Activated T-helper 1 cell treated with anti-CD3 and anti-CD28 coated beads, Interleukin-12 subunit alpha, Interleukin-12 subunit beta, Interleukin-2, Interleukin-4 antibody, amounts not matched to agents 30 ng/mL and 10 ng/mL and 1 ng/mL, durations not matched to agents 14 hours and 24 hours and 36 hours (primary cell): ENCODE measurements around the gene TNFRSF25. TPM values are rescaled to one million over a fixed set of nuclear protein-coding genes. Genes with fewer than 3 reads are reported as not detected.

Experiments used
- DNase-seq: peaks from one replicate; pipeline ENCODE4 v3.0.0; 2021; ENCODE audit warnings: low spot score
- H3K27ac Mint-ChIP-seq: one replicate; pipeline ENCODE4 v1.8.0; 2021; ENCODE audit warnings: mild to moderate bottlenecking, mixed read lengths
- H3K27me3 Mint-ChIP-seq: one replicate; pipeline ENCODE4 v1.8.0; 2022; ENCODE audit warnings: mild to moderate bottlenecking, moderate library complexity, mixed read lengths; ENCODE audit not compliant: insufficient read depth
- H3K36me3 Mint-ChIP-seq: one replicate; pipeline ENCODE4 v1.8.0; 2021; ENCODE audit warnings: low read depth, mixed read lengths
- H3K4me1 Mint-ChIP-seq: one replicate; pipeline ENCODE4 v1.8.0; 2021; ENCODE audit warnings: low read depth, mixed read lengths
- H3K4me3 Mint-ChIP-seq: one replicate; pipeline ENCODE4 v1.8.0; 2021; ENCODE audit warnings: mild to moderate bottlenecking, moderate library complexity, mixed read lengths
- H3K9me3 Mint-ChIP-seq: one replicate; pipeline ENCODE4 v1.8.0; 2021; ENCODE audit warnings: mixed read lengths
- intact Hi-C: fragments of 100-400 bp; cut with micrococcal nuclease; formaldehyde crosslinking; loops from one replicate; pipeline ENCODE4 v1.15.1; 2024
- total RNA-seq: library from RNA; stranded (reverse); gene quantifications from 2 replicates; pipeline ENCODE4 v1.2.3, GENCODE V29; 2022

Gene TNFRSF25
- total RNA-seq, 1 donor from 2014 or later = 151 TPM

DNA sequence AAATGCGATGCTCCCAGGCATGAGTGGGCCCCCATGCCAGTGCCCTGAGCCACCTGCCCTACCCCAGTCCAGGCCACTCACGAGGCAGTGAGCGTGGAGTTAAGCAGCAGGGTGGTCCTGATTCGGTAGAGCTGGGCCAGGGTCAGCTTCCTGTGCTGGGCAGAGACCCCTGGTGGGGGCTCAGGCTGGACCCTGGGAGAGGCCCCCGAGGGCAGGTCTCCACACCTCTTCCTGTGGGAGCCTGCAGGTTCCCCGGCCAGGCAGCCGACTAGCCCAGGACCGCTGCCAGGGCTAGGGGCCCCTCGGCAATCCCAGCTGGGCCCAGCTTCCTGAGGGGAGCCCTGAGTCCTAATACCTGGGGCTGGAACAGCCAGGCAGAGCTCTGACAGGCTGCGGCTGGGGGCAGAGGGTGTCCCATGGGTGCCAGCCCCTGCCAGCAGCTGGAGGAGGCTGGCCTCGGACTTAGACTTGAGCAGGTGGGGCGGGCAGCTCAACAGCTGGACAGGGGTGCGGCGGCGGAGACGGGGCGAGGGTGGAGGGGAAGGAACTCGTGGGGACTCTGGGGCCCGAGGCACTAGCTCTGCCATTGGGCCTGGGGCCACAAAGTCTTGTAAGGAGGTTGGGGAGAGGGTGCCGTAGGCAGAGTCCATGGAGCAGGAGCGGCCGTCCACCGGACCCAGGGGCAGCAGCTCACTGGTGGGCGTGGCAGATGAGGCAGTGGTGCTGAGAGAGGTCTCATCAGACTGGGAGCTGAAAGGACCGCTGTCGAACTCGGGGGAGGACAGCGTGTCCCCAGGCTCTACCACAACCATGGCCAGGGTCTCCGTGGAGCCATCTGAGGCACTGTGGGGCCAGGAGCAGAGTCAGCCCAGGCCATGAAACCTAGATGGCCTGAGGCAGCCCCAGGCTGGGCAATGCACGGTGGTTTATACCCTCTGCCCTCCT is 2.0 kb upstream of the TNFRSF25 start:
- H3K27ac Mint-ChIP-seq = no peak overlapping the region
- no peaks in the 10 kb centered on the region for H3K9me3 Mint-ChIP-seq
- peaks cover 12% of the 10 kb centered on the region for H3K36me3 Mint-ChIP-seq
- intact Hi-C loops = loop anchor here (5.0 kb wide), 1 partner anchor 441 kb away; no protein-coding TSS in a partner anchor
- DNase-seq = no peak
- H3K27me3 Mint-ChIP-seq = no peaks in the 10 kb centered on the region
- peak overlapping the region; percentile 15 for H3K4me3 Mint-ChIP-seq
- peaks cover 15% of the 10 kb centered on the region for H3K4me1 Mint-ChIP-seq

GRCh38 chr1:6467224-6467623 is 1.3 kb upstream of the TNFRSF25 start:
- H3K27ac Mint-ChIP-seq = no peak overlapping the region
- no peak for DNase-seq
- intact Hi-C loops = loop anchor here (5.0 kb wide), 1 partner anchor 440 kb away; no protein-coding TSS in a partner anchor
- H3K27me3 Mint-ChIP-seq = no peaks in the 10 kb centered on the region
- peak overlapping the region; percentile 99 for H3K4me3 Mint-ChIP-seq
- H3K4me1 Mint-ChIP-seq = peaks cover 23% of the 10 kb centered on the region
- peaks cover 20% of the 10 kb centered on the region for H3K36me3 Mint-ChIP-seq
- no peaks in the 10 kb centered on the region for H3K9me3 Mint-ChIP-seq

DNA sequence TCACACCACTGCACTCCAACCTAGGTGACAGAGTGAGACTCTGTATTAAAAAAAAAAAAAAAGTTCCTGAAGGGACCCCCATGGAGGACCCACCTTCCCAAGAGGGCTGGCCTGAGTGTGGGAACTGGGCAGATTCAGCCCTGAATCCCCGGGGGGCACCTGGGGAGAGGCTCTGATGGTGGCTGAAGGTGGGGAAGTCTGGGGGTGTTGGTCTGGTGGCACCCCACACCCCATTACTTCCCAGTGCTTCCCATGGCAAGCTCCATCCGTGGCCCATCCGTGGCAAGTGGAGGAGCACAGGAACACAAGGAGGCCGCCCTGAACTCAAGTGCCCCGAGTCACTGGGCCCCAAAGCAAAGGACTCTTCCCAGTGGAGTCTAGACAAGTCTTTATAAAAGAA is 778 bp upstream of the TNFRSF25 start:
- peak overlapping the region; percentile 18 for H3K27ac Mint-ChIP-seq
- no peaks in the 10 kb centered on the region for H3K9me3 Mint-ChIP-seq
- H3K36me3 Mint-ChIP-seq = peaks cover 24% of the 10 kb centered on the region
- H3K4me3 Mint-ChIP-seq = peak overlapping the region; percentile 99
- DNase-seq = no peak
- intact Hi-C loops = loop anchor here (1.0 to 5.0 kb wide), 2 partner anchors 9 to 439 kb away; no protein-coding TSS in a partner anchor
- peaks cover 25% of the 10 kb centered on the region for H3K4me1 Mint-ChIP-seq
- H3K27me3 Mint-ChIP-seq = no peaks in the 10 kb centered on the region

GRCh38 chr1:6465461-6466005 is 440 bp downstream of the TNFRSF25 start:
- Mint-ChIP-seq H3K4me1 (peaks cover 32% of the 10 kb centered on the region), H3K9me3 (no peaks in the 10 kb centered on the region), H3K4me3 (peak overlapping the region; percentile 99), H3K27me3 (no peaks in the 10 kb centered on the region), H3K27ac (peak overlapping the region; percentile 84), H3K36me3 (peaks cover 34% of the 10 kb centered on the region)
- no peak for DNase-seq
- intact Hi-C loops = loop anchor here (1.0 to 5.0 kb wide), 4 partner anchors 10 to 438 kb away; no protein-coding TSS in a partner anchor

GRCh38 chr1:6464915-6465314 is 1.1 kb downstream of the TNFRSF25 start:
- Mint-ChIP-seq H3K4me3 (peak overlapping the region; percentile 99), H3K4me1 (peaks cover 38% of the 10 kb centered on the region), H3K27ac (peak overlapping the region; percentile 91), H3K36me3 (peaks cover 34% of the 10 kb centered on the region), H3K27me3 (no peaks in the 10 kb centered on the region), H3K9me3 (no peaks in the 10 kb centered on the region)
- intact Hi-C loops = loop anchor here (2.0 to 5.0 kb wide), 5 partner anchors 16 to 438 kb away; partner anchors contain the start of gene GPR153
- DNase-seq = no peak

DNA sequence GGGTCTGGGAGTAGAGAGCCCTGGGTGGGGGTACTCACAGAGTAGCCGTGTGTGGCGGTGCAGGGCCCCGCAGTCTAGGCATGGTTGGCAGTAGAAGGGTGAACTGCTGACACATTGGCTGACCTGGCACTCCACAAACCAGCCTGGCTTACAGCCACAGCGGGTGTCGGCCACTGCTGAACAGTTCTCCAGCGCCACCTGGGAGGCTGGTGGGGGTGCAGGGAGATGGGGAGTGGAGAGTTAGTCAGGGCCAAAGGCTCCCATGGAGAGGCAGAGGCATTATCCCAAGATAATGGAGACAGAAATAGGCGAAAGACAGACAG is 1.5 kb downstream of the TNFRSF25 start:
- Mint-ChIP-seq H3K9me3 (no peaks in the 10 kb centered on the region), H3K27ac (peak overlapping the region; percentile 91), H3K4me3 (peak overlapping the region; percentile 99), H3K27me3 (no peaks in the 10 kb centered on the region), H3K36me3 (peaks cover 34% of the 10 kb centered on the region), H3K4me1 (peaks cover 41% of the 10 kb centered on the region)
- intact Hi-C loops = loop anchor here (2.0 to 5.0 kb wide), 4 partner anchors 16 to 217 kb away; partner anchors contain the start of gene GPR153
- no peak for DNase-seq

DNA sequence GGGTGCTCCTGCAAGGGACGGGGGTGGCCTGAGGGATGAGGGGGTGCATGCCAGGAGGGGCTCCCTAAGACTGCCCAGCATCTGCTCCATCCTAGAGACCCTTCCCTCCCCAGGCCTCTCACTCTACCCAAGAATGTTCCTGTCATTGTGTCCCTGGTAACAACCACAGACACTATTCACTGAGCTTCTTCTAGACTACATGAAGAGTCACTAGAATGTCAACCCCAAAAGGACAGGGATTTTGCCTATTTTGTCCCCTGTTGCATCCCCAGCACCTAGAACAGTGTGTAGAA is 2.9 kb downstream of the TNFRSF25 start:
- Mint-ChIP-seq H3K27ac (peak overlapping the region; percentile 73), H3K9me3 (no peaks in the 10 kb centered on the region), H3K4me3 (peak overlapping the region; percentile 57), H3K4me1 (peaks cover 45% of the 10 kb centered on the region), H3K36me3 (peaks cover 34% of the 10 kb centered on the region), H3K27me3 (no peaks in the 10 kb centered on the region)
- DNase-seq = no peak
- intact Hi-C loops = loop anchor here (5.0 kb wide), 2 partner anchors 201 to 216 kb away; partner anchors contain the start of gene GPR153

DNA sequence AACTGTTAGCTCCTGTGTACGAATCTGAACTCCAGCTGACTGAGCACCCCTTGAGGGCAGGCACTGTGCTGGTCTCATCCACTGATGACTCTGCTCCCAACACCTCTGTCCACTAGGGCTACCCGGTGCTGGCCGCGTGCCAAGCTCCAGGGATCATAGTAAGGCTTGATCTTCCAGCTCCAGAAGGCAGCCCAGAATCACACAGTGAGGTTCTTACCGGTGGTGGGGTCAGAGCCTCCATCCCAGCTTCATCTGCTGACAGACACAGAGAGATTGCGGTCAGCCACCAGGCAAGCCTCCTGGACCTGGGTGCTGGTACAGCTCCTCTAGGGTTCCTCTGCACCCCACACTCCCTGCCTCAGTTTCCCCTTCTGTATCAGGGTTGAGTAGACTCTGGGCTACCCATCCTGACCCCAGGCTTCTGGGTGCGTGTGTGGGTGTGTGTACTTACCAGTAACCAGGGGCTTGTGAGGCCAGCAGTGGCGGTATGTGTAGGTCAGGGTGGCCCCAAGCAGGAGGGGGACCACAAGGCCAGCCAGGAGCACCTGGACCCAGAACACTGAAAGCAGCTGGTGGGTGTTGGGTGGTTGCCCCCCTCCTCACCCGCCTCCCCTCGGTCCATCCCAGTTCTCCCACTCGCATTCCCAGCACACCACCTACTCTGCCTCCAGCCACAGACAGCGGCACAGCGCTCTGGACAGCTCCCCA is 3.4 kb downstream of the TNFRSF25 start:
- Mint-ChIP-seq H3K4me1 (peaks cover 45% of the 10 kb centered on the region), H3K9me3 (no peaks in the 10 kb centered on the region), H3K4me3 (peak overlapping the region; percentile 57), H3K27ac (peak overlapping the region; percentile 87), H3K27me3 (no peaks in the 10 kb centered on the region), H3K36me3 (peaks cover 34% of the 10 kb centered on the region)
- no peak for DNase-seq
- intact Hi-C loops = loop anchor here (5.0 kb wide), 2 partner anchors 200 to 215 kb away; partner anchors contain the start of gene GPR153

DNA sequence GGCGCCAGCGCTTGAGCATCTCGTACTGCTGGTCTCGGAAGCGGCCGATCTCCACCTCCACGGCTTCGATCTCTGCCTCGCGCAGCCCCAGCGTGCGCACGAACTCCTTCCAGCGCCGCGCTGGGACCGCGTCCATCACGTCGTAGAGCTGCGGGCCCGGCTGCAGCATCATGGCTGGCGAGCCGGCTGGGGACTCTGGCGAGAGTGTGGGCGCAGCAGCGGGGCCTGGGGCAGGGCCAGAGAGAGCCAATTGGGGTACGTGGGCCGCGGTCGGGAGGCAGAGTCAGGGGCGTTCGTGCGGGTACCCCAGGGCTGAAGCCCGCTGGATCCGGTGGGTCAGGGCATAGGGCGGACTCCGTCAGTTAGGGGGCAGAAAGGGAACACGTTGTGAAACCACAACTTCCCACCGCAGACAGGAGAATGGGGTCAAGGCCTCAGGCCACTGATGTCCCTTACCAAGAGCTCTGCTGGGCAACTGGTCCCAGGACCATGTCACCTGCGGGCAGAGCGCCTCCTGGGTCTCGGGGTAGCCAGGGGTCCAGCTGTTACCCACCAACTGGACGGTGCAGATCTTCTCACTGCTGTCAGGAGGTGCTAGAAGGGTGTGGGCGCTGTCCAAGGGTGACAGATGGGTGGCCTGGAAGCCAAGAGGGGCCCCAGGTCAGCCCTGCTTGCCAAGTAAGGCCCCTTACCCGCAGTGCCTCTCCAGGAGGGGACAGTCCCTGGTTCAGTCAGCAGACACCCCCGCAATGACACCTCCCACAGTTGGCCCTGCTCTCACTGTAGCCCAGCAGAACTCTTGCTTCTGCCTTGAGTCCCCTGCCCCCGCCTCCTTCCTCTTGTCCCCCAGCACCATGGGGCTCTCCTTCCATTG is 4.2 kb downstream of the TNFRSF25 start:
- H3K36me3 Mint-ChIP-seq = peaks cover 36% of the 10 kb centered on the region
- intact Hi-C loops = loop anchor here (2.0 to 5.0 kb wide), 3 partner anchors 13 to 214 kb away; partner anchors contain the start of gene GPR153

GRCh38 chr1:6461051-6461530 is 4.9 kb downstream of the TNFRSF25 start:
- Mint-ChIP-seq H3K4me1 (peaks cover 45% of the 10 kb centered on the region), H3K27ac (peak overlapping the region; percentile 84), H3K36me3 (peaks cover 37% of the 10 kb centered on the region), H3K4me3 (peak overlapping the region; percentile 75), H3K27me3 (peaks cover 10% of the 10 kb centered on the region), H3K9me3 (no peaks in the 10 kb centered on the region)
- no peak for DNase-seq
- intact Hi-C loops = loop anchor here (2.0 to 5.0 kb wide), 3 partner anchors 14 to 214 kb away; partner anchors contain the start of gene GPR153

More for the DNA sequence above, 4.2 kb downstream of the TNFRSF25 start:
- Mint-ChIP-seq H3K4me1 (peaks cover 45% of the 10 kb centered on the region), H3K4me3 (peak overlapping the region; percentile 57), H3K27me3 (peaks cover 6% of the 10 kb centered on the region), H3K9me3 (no peaks in the 10 kb centered on the region), H3K27ac (peak overlapping the region; percentile 87)
- no peak for DNase-seq

DNA sequence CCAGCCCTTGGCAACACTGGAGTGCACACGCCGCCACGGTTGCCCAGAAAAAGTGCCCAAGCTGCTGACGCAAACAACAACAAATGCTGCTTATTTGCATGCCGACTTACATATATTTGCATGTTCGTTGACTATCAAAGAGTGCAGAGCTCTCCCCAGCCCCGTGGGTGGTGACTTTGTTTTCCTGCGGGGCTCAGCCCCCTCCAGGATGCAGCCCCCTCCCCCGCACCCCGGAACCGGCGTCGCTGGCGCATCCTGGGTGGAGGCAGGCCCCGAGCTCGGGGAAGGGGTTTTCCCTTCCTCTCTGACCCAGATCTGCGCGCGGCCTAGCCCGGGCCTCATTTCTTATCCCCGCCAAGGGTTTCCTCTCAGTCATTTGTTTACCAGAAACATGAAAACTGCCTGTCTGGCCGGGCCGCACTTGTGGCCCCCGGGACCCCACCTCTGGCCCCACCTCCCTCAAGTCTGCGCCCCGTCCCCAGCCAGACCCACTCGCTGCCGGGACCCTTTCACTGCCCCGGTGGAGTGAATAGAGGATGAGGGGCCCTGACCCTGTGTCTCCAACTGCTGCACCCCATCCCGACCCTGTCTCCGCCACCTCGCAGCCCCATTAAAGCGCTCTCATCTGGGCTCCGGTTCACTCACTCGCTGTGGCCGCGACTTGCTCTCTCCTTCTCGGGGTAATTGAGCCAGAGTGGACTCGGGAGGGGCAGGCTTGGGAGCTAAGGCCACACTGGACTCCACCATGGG is 5.5 kb downstream of the TNFRSF25 start:
- H3K4me1 Mint-ChIP-seq = peaks cover 45% of the 10 kb centered on the region

More for the DNA sequence above, 5.5 kb downstream of the TNFRSF25 start:
- intact Hi-C loops = loop anchor here (1.0 to 5.0 kb wide), 6 partner anchors 14 to 261 kb away; partner anchors contain the start of genes ACOT7, GPR153 and RPL22
- H3K27ac Mint-ChIP-seq = peak overlapping the region; percentile 84
- peak overlapping the region; percentile 75 for H3K4me3 Mint-ChIP-seq
- peaks cover 37% of the 10 kb centered on the region for H3K36me3 Mint-ChIP-seq
- peaks cover 12% of the 10 kb centered on the region for H3K27me3 Mint-ChIP-seq
- H3K9me3 Mint-ChIP-seq = no peaks in the 10 kb centered on the region
- peak; percentile 88 for DNase-seq
